ENCODE measurements around the gene CTDSPL2. TPM values are rescaled to one million over a fixed set of nuclear protein-coding genes. Genes with fewer than 3 reads are reported as not detected.
"Not testable (repeated sequence)": the region's sequence is repeated elsewhere in the genome, so short reads cannot be mapped to it uniquely, and the experiment has no call there.

Gene CTDSPL2
- polyA plus RNA-seq, 3 donors = 3.8 to 9.3 (median 8.6) TPM

DNA sequence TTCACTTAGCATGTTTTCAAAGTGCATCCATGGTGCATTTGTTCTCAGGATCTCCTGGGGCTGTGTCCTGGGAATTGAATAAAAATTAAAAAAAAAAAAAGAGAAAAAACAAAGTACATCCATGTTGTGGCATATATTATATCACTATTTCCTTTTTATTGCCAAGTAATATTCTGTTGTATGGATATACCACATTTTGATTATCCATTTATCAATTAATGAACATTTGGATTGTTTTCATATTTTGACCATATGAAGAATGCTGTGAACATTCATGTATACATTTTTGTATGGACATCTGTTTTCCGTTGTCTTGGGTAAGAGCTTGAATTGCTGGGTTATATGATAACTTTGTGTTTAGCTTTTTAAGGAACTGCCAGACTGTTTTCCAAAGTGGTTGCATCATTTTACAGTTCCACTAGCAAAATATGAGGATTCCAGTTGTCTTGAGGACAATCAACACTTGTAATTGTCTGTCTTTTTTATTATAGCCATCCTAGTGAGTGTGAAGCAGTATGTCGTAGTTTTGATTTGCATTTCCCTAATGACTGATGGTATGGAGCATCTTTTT, 44.5 kb downstream of the CTDSPL2 start:
- 96% methylated on average over 2 of the region's 2 CpGs for WGBS, 3 donors
- no peak overlapping the region for H3K27ac ChIP-seq (ENCODE audit: low read depth, low read length)

DNA sequence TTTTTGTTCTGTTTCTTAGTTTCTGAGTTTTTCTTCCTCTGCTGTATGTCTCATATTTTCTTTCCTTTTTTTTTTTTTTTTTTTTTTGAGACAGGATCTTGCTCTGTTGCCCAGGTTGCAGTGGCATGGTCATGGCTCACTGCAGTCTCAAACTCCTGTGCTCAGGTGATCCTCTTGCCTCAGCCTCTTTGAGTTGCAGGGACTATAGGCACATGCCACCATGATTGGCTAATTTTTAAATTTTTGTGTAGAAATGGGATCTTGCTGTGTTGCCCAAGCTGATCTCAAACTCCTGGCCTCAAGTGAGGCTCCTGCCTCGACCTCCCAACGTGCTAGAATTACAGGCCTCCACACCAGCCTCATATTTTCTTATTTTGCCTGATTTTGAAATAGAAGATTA, 51.9 kb downstream of the CTDSPL2 start:
- WGBS, 3 donors = 92 to 96% (median 95%) methylated on average over 2 of the region's 2 CpGs
- no peak overlapping the region for H3K27ac ChIP-seq (ENCODE audit: low read depth, low read length)

DNA sequence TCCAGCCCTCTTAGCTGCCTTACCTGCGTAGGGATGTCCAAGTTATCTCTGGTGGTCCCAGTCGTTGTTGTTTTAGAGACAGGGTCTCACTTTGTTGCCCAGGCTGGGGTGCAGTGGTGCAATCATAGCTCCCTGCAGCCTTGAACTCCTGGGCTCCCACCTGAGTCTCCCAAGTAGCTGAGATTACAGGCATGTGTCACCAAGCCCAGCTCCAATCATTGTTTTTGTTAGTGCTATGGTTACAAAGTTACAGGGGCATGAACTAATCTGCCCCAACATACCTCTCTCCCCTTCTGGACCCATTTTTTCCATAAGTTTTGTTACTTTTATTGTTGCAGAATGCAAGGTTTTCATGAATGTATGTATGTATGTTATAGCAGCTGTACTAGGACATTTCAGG, 54.7 kb downstream of the CTDSPL2 start:
- no peak overlapping the region for H3K27ac ChIP-seq (ENCODE audit: low read depth, low read length)
- 86 to 94% (median 94%) methylated on average over 2 of the region's 2 CpGs for WGBS, 3 donors

DNA sequence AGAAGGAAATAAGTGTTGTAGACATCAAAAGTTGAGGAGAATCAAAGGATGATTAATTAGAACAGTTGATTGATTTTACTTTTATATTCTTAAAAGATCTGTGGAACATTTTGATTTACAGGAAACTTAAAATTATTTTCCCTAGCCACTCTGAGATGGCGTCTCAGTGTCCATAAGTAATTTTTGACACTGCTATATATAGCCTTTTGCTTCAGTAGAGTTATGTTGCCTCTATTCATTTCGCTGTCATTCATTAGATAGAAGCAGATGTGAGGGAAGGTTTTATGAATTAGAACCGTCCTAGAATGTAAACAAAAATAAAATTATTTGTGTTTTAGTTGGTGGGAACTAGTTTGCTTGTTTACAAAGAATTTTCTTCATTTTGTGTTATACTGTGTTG, 58.5 kb downstream of the CTDSPL2 start:
- 89 to 93% (median 92%) methylated on average over 3 of the region's 3 CpGs for WGBS, 3 donors
- no peak overlapping the region for H3K27ac ChIP-seq (ENCODE audit: low read depth, low read length)

DNA sequence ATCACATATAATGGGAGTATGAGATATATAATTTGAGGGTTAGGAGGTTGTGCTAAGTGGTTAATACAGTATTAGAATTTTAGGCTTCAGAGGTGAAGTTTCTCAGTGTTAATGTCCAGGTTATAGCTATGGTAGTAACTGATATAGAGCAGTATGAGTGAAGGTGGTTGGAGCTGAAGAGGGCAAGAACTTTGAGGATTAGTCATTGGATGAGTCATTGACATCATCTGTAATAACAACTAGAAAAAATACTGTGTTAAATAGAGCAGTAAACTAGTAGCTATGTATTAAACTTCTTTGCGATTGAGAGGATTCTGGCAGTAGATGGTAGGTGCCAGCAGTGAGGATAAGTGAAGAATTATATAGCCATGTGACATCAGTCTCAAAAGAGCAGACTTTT, 62.0 kb downstream of the CTDSPL2 start:
- 89 to 97% (median 93%) methylated on average over 1 of the region's 1 CpG for WGBS, 3 donors
- H3K27ac ChIP-seq (ENCODE audit: low read depth, low read length) = no peak overlapping the region

DNA sequence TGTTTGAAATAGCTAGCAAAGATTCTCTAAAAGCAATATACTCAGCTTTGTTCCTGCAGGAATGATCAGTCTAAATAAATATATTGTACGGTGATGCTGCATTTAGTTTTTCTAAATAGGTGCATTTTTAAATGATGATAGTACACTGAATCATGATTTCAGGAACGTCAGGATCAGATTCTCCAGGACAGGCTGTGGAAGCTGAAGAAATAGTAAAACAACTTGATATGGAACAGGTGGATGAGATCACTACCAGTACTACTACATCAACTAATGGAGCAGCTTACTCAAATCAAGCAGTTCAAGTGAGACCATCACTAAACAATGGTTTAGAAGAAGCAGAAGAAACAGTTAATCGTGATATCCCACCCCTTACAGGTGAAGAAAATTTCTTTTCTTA, 63.2 kb downstream of the CTDSPL2 start:
- no peak overlapping the region for H3K27ac ChIP-seq (ENCODE audit: low read depth, low read length)
- WGBS, 3 donors = 79 to 89% (median 82%) methylated on average over 3 of the region's 3 CpGs

DNA sequence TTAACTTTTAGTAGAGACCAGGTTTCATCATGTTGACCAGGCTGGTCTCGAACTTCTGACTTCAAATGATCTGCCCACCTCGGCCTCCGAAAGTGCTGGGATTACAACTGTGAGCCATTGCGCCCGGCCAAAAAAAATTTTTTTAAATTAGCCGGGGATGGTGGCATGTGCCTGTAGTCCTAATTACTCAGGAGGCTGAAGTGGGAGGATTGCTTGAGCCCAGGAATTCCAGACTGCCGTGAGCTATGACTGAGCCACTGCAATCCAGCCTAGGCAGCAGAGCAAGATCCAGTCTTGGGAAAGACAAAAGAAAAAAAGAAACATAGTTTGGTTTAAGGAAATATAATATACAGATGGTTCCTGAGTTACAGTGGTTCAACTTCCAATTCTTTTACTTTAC, 64.6 kb downstream of the CTDSPL2 start:
- 93 to 97% (median 95%) methylated on average over 7 of the region's 7 CpGs for WGBS, 3 donors
- no peak overlapping the region for H3K27ac ChIP-seq (ENCODE audit: low read depth, low read length)

DNA sequence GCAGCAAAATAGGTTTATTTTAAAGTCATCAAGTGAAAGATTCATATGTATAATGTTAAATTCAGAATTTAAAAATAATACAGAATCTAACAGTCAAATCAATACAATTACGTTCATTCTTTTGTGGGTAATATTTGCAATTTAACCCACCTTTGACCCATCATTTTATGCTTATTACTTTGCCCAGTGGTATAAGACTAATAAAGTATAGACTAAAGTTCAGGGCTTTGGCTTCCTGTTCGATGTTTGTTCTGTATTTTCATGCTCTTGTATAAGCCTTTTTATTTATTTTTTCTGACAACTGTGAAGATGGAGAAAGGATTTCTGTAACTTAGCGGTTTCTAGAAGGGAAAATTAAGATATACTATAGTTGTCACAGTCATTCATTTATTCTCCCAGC, 65.2 kb downstream of the CTDSPL2 start:
- no peak overlapping the region for H3K27ac ChIP-seq (ENCODE audit: low read depth, low read length)
- WGBS, 3 donors = 76 to 88% (median 87%) methylated on average over 3 of the region's 3 CpGs

DNA sequence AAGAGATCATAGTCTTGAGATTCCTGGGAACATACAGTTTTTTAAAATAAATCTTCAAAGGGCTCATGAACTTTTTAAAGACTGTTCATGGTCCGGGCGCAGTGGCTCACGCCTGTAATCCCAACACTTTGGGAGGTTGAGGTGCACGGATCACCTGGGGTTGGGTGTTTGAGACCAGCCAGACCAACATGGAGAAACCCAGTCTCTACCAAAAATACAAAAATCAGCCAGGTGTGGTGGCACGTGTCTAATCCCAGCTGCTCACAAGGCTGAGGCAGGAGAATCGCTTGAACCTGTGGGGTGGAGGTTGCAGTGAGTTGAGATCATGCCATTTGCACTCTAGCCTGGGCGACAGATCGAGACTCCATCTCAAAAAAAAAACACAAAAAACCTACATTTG, 68.1 kb downstream of the CTDSPL2 start:
- no peak overlapping the region for H3K27ac ChIP-seq (ENCODE audit: low read depth, low read length)
- WGBS, 3 donors = 96 to 97% (median 97%) methylated on average over 8 of the region's 8 CpGs

DNA sequence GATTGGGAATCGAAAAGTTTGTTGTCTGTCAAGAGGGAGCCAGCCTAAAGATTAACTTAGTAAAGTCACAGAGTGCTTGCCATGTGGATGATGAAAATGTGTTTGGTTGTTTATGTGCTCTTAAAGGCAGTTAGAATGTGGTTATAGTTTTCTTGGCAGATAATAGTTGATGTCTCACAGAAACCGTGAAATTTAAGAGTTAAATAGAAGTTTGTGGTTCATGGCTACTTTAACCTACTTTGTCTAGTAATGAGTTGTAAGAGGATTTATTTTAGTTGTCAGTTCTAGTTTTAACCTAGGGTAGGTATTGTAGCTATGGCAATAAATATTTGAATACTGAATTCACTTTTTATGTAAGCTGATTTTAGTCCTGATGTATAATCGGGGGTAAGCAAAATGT, 73.1 kb downstream of the CTDSPL2 start:
- no peak overlapping the region for H3K27ac ChIP-seq (ENCODE audit: low read depth, low read length)
- WGBS, 3 donors = 49 to 85% (median 82%) methylated on average over 3 of the region's 3 CpGs

DNA sequence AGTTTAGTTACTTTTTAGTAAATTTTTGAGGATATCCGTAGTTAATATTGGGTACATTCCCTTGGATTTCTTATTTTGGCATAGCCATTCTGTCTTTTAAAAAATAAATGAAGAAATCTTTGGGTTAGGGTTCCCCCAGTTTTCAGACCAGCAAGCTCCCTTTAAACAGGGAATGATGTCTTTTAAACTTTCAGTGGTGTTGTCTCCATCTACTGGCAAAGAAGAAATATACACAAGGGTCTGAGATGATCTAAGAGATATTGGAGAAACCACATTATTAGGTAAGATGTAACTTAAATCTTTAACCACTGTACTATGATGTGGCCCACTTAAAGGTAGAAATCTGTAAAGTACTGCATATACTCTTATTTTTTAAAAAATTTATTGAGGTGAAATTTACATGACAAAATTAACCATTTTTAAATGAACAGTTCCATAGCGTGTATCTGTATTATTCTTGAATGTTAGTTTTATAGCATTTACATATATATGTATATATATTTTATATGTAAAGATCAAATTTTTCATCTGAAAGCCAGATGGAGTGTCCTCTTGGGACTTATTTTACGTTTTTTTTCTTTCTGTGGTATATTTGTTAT, 74.4 kb downstream of the CTDSPL2 start:
- H3K27ac ChIP-seq (ENCODE audit: low read depth, low read length) = no peak overlapping the region
- 79 to 81% (median 81%) methylated on average over 3 of the region's 3 CpGs for WGBS, 3 donors

DNA sequence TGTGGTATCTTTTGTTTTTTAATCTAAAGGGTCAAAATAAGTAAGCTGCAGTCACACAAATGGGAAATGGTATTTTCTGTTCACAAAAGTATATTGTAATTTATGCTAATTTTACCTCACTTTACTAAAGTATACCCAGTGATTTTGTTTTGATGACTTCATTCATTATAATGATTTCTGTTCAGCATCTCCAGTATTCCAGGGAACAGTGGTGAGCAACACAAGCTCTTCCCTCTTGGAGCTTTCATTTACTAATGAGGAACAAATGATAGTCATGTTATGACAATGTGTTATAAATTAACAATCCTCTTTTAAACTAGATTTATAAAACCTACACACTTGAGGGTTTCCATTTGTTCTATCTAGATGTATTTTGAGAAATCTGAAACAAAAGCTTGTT, 89.0 kb downstream of the CTDSPL2 start:
- H3K27ac ChIP-seq (ENCODE audit: low read depth, low read length) = no peak overlapping the region

DNA sequence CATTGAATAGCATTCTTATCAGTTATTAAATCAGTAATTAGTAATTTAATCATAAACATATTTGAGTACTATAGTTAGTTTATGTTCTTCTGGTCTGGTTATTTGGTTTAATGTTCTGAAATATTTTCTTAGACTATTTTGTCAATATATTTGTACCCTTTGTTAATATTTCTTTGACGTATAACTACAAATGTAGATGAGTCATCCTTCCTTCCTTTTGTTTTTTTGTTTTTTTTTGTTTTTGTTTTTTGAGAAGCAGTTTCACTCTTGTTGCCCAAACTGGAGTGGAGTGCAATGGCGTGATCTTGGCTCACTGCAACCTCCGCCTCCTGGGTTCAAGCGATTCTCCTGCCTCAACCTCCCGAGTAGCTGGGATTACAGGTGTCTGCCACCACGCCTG, 92.1 kb downstream of the CTDSPL2 start:
- no peak overlapping the region for H3K27ac ChIP-seq (ENCODE audit: low read depth, low read length)
- 81 to 96% (median 84%) methylated on average over 6 of the region's 6 CpGs for WGBS, 3 donors

DNA sequence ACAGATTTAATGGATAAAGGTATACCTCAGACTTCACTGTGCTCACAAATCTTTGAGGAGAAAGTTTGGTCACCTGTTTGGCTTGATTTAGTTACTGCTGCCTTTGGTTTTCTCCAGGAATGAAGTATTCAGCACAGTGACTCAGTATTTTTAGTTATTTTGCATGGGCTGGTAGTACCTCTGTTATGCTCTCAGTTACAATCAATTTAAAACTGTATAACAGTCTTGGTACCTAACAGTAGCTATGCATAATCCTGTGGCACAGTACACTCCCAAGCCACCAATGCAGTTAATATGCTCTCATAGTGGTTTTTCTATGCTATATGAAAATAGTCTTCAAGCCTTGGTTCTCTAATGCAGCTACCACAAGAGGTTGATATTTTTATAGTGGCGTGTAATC, 97.6 kb downstream of the CTDSPL2 start:
- H3K27ac ChIP-seq (ENCODE audit: low read depth, low read length) = no peak overlapping the region
- 94 to 100% (median 100%) methylated on average over 1 of the region's 1 CpG for WGBS, 3 donors

DNA sequence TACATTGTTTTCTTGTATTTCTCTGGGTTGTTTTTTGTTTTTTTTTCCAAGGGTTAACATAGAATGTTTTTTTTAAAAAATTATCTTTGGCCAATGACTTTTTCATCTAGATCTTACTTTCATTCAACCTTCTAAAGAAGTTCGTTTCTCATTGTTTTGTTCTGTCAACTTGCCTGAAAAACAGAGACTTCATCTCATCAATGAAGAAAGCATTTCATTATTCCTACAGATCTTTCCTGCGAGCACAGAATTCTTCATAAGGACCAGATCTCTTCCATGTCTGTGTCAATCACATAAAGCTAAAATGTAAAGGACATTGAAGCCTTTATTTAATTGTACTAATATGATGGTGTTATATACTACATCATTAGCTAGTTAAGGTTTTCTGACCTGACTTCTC, 99.8 kb downstream of the CTDSPL2 start:
- H3K27ac ChIP-seq (ENCODE audit: low read depth, low read length) = no peak overlapping the region
- WGBS, 3 donors = 79 to 91% (median 89%) methylated on average over 2 of the region's 2 CpGs

DNA sequence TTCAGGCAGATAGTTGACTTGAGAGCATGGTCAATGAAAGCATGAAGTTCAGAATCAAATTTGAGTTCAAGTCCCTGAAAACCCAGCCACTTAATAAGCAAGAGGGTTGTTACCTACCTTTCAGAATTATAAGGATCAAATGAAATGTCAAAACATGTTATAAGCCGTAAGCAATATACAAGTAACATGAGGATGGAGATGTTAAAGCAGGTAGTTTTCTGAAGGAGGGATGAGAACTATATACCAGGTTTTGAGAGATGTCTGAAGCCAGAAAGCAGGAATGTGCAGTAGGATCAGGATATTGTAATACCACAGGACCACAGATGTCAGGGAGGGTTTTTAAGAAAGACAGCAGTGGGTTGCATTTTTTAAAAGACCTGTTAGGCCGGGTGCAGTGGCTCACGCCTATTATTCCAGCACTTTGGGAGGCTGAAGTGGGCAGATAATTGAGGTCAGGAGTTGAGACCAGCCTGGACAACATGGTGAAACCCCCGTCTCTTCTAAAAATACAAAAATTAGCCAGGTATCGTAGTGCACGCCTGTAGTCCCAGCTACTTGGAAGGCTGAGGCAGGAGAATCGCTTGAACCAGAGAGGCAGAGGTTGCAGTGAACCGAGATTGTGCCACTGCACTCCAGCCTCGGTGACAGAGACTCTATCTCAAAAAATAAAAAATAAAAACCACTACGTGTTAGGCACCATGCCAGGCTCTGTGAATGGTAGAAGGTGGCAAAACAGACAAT, 102.6 kb downstream of the CTDSPL2 start:
- H3K27ac ChIP-seq (ENCODE audit: low read depth, low read length) = no peak overlapping the region
- WGBS, 3 donors = 78 to 87% (median 84%) methylated on average over 10 of the region's 10 CpGs

DNA sequence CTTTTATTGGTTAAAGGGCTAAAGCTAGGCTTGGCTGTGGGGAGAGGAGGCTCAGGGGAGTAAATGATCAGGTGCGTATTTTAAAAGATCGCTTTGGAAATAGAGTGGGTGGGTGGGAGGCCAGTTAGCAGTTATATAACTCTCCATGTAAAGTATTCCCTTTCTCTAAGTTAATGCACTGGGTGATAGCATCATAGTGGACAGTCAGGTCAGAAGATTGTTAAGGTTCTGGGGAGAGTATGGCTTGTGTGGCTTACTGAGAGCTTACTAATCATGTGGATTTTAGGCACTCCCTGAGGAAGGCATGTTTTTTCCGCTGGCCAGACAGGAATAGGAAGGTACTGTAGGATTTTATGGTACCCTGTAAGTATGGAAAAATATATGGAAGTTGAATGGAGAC, 103.2 kb downstream of the CTDSPL2 start:
- H3K27ac ChIP-seq (ENCODE audit: low read depth, low read length) = no peak overlapping the region
- WGBS, 3 donors = 95 to 100% (median 97%) methylated on average over 3 of the region's 3 CpGs

DNA sequence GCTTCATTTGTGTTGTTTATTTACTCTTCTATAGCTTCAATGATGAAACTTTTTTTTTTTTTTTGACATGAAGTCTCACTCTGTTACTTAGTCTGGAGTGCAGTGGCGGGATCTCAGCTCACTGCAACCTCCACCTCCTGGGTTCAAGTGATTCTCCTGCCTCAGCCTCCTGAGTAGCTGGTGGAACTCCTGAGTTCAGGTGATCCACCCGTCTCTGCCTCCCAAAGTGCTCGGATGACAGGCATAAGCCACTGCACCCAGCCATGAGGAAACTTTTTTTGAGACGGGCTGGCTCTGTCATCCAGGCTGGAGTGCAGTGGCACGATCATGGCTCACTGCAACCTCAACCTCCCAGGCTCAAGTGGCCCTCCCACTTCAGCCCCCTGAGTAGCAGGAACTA, 104.8 kb downstream of the CTDSPL2 start:
- H3K27ac ChIP-seq (ENCODE audit: low read depth, low read length) = not testable (repeated sequence)
- WGBS, 3 donors = 95 to 98% (median 97%) methylated on average over 5 of the region's 5 CpGs

DNA sequence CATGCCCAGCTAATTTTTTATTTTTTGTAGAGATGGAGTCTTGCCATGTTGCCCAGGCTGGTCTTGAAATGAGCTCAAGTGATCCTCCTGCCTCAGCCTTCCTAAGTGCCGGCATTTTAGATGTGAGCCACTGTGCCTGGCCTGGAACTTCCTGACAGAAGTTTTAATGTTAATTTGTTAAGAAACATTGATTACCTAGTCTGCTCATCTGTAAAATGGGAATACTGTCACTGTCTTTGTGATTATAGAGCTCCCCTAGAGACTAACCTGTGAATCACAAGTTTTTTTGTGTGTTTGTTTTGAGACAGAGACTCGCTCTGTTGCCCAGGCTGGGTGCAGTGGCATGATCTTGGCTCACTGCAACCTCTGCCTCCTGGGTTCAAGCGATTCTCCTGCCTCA, 105.3 kb downstream of the CTDSPL2 start:
- no peak overlapping the region for H3K27ac ChIP-seq (ENCODE audit: low read depth, low read length)
- 97 to 98% (median 98%) methylated on average over 3 of the region's 3 CpGs for WGBS, 3 donors

DNA sequence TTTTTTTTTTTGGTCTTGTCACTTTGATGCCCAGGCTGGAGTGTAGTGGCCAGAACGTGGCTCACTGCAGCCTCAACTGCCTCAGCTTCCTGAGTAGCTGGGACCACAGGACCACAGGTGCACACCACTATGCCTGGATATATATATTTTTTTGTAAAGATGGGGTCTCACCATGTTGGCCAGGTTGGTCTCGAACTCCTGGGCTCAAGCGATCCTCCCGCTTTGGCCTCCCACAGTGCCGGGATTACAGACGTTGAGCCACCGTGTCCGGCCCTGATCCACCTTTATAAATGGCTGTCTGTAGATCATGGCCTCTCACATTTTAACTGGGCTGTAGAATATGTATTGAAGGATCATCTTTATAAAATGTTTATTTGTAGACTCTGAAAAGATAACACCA, 107.7 kb downstream of the CTDSPL2 start:
- 95 to 96% (median 95%) methylated on average over 8 of the region's 8 CpGs for WGBS, 3 donors
- no peak overlapping the region for H3K27ac ChIP-seq (ENCODE audit: low read depth, low read length)
